ENCODE results near the gene TMCC2.
"Not testable (repeated sequence)": the region's sequence is repeated elsewhere in the genome, so short reads cannot be mapped to it uniquely, and the experiment has no call there.

TMCC2 gene

DNA sequence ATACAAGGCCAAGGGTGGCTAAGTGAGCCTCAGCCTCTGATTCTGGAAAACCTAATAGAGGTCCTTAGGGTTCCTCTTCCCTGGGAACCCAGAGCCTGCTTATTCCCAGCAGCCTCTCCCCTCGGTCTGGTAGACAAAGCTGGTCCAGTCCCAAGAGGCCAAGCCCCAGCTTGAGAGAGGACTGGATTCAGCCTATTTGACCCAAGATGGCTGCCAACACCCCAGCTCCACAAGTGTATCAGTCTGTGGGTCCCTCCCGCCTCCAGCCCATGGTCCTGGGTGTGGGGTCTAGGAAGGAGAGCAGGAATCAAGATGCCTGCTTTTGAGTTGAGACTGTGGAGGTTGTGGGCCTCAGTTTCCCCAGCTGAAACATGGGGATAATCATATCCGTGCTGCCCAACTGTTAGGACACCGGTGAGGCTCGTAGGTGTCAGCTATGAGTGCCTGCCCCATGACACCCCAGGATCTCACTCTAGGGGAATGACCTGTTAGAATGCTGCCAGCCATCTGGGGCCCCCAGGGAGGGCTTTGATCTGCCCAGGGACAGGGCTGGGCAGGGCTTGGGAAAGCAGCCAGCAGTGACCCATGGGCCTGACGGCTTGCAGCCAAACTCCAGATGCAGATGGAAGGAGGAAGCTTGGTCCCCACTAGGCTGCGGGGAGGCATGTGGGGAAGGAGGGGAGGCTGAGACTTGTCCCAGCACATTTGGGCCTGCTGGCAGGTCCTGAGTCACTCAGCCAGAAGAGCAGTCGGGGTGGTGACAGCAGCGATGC, 48.4 kb downstream of the TMCC2 start:
- peaks cover 18% of the 10 kb centered on the region for H3K4me1 Mint-ChIP-seq (ENCODE audit: low read depth)
- H3K4me3 Mint-ChIP-seq: no peak overlapping the region
- H3K27ac Mint-ChIP-seq: no peak overlapping the region

DNA sequence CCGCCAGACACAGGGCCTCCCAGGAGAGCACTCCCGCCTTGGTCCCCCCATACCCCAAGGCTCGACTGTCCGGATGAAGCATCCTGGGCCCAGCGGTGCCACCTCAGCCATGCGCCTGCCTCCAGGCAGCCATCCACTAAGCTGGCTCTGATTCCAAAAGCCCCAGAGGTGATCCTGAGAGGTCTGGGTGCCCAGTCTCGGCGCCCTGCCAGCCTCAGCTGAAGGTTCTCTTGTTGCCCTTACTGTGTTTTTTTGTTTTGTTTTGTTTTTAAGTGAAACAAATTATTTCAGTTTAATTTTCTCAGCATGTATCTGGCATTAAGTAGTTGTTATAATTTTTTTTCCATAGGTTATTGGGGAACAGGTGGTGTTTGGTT, 48.9 kb downstream of the TMCC2 start:
- Mint-ChIP-seq H3K36me3 (ENCODE audit: low read depth) (peaks cover 28% of the 10 kb centered on the region), H3K4me1 (ENCODE audit: low read depth) (peaks cover 18% of the 10 kb centered on the region), H3K27ac (no peak overlapping the region), H3K4me3 (no peak overlapping the region), H3K27me3 (peaks cover 9% of the 10 kb centered on the region), H3K9me3 (no peaks in the 10 kb centered on the region)
- intact Hi-C loops (cut with micrococcal nuclease): no loop called here

More for the DNA sequence above, 48.4 kb downstream of the TMCC2 start:
- intact Hi-C loops (cut with micrococcal nuclease): no loop called here
- no peaks in the 10 kb centered on the region for H3K9me3 Mint-ChIP-seq
- peaks cover 34% of the 10 kb centered on the region for H3K36me3 Mint-ChIP-seq (ENCODE audit: low read depth)
- peaks cover 9% of the 10 kb centered on the region for H3K27me3 Mint-ChIP-seq

DNA sequence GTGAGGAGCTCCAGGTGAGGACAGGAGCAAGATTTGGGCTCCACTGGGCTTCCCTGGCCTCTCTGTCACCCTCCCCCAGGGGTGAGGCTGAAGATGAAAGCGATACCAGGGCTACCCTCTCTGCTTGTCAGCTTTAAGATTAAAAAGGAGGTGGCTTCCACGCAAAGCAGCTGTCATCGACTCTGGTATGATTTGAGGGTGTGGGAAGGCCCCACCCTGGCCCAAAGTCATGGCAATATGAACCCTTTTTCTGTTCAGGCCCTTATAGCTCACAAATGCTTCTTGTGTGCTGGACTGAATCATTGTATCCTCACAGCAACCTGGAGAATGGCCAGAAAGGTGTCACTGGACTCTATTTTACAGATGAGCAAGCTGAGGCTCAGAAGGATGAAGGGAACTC, 52.2 kb downstream of the TMCC2 start:
- H3K4me3 Mint-ChIP-seq: no peak overlapping the region
- no peak overlapping the region for H3K27ac Mint-ChIP-seq
- intact Hi-C loops (cut with micrococcal nuclease): no loop called here
- peaks cover 11% of the 10 kb centered on the region for H3K27me3 Mint-ChIP-seq
- H3K36me3 Mint-ChIP-seq (ENCODE audit: low read depth): no peaks in the 10 kb centered on the region
- no peaks in the 10 kb centered on the region for H3K9me3 Mint-ChIP-seq
- peaks cover 47% of the 10 kb centered on the region for H3K4me1 Mint-ChIP-seq (ENCODE audit: low read depth)

DNA sequence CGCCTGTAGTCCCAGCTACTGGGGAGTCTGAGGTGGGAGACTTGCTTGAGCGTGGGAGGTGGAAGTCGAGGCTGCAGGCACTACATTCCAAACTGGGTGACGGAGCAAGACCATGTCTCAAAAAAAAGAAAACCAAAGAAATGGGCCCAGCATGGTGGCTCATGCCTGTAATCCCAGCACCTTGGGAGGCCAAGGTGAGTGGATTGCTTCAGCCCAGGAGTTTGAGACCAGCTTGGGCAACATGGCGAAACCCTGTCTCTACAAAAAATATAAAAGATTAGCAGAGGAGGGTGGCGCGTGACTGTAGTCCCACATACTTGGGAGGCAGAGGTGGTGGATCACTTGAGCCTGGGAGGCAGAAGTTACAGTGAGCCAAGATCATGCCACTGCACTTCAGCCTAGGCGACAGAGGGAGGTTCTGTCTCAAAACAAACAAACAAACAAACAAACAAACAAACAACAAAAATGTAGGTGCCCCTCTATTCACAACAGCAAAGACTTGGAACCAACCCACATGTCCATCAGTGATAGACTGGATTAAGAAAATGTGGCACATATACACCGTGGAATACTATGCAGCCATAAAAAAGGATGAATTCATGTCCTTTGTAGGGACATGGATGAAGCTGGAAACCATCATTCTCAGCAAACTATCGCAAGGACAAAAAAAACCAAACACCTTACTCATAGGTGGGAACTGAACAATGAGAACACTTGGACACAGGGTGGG, 53.1 kb downstream of the TMCC2 start:
- H3K36me3 Mint-ChIP-seq (ENCODE audit: low read depth); H3K9me3 Mint-ChIP-seq; H3K27ac Mint-ChIP-seq; H3K4me3 Mint-ChIP-seq; intact Hi-C loops (cut with micrococcal nuclease): not testable (repeated sequence)
- Mint-ChIP-seq H3K27me3 (peaks cover 11% of the 10 kb centered on the region), H3K4me1 (ENCODE audit: low read depth) (peaks cover 56% of the 10 kb centered on the region)

DNA sequence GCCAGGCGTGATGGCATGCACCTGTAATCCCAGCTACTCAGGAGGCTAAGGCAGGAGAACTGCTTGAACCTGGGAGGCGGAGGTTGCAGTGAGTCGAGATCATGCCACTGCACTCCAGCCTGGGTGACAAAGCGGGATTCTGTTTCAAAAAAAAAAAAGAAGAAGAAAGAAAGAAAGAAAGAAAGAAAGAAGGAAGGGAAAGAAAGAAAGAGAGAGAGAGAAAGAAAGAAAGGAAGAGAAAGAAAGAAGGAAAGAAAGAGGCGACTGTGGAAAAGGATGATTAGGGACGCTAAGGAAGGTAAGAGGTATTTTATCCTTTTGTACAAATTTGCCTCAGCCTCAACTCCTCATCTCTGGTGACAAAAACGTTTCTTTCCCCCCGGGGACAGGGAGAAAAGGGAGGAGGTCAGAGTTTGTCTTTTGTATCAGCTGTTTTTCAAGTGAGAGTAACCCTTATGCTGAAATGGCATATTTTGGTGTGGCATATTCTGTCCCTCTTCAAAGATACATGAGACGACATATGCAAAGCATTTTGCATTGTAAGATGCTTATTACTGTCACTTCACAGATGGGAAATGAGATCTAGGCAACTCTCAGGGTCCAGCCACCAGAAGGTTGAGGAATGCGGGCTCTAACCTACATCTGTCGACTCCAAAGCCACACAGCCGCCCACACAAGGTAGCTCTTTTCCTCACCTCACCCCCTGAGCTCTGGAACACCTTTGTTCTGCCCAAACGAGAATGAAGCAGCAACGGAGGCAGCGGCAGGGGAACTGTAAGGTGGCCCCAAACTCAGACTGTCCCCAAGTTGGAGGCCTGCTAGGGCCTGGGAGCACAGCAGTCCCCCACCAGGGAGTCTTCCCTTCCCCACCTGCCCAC, 55.8 kb downstream of the TMCC2 start:
- Mint-ChIP-seq H3K4me3 (no peak overlapping the region), H3K27ac (peak overlapping the region; percentile 92)
- intact Hi-C loops (cut with micrococcal nuclease): no loop called here

DNA sequence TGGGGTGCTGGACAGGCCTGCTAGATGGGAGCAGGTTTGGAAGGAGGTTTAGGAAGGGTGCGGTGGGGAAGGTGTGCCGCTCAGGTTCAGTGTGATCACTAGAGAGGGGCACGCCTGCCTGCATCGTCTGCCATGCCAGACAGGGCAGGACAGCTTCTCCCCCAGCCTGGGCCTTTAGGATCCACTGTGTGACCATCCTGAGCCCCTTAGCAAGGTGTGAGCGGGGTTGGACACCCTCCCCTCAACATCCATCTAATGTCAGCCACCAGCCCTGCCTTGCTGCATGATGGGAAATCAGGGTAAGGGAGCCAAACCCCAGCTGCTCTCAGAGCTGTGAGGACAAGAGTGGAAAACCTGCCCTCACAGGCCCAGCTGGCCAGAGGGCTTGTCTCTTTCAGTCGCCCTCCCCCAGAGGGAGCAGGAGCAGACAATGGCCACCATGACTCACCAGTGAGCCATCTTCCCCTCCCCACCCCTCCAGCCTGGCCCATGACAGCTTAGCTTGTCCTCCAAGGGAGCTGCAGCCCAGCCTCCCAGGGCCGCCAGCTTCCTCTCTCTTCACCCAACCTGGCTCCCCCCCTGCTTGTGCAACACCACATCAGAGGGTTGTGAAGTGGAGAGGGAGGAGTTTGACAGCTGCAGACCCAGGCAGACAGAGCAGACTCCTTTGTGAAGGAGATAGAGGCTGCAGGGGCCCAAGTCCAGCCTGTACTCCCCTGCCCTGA, 56.8 kb downstream of the TMCC2 start:
- no peaks in the 10 kb centered on the region for H3K36me3 Mint-ChIP-seq (ENCODE audit: low read depth)
- intact Hi-C loops (cut with micrococcal nuclease): loop anchor here (5.0 kb wide), 1 partner anchor 38 kb away; the partner anchor contains the start of gene NUAK2
- no peak overlapping the region for H3K4me3 Mint-ChIP-seq
- H3K9me3 Mint-ChIP-seq: no peaks in the 10 kb centered on the region
- H3K27me3 Mint-ChIP-seq: peaks cover 2% of the 10 kb centered on the region
- peak overlapping the region; percentile 92 for H3K27ac Mint-ChIP-seq
- H3K4me1 Mint-ChIP-seq (ENCODE audit: low read depth): peaks cover 73% of the 10 kb centered on the region

More for the DNA sequence above, 55.8 kb downstream of the TMCC2 start:
- Mint-ChIP-seq H3K4me1 (ENCODE audit: low read depth) (peaks cover 74% of the 10 kb centered on the region), H3K36me3 (ENCODE audit: low read depth) (no peaks in the 10 kb centered on the region), H3K27me3 (peaks cover 3% of the 10 kb centered on the region), H3K9me3 (no peaks in the 10 kb centered on the region)

DNA sequence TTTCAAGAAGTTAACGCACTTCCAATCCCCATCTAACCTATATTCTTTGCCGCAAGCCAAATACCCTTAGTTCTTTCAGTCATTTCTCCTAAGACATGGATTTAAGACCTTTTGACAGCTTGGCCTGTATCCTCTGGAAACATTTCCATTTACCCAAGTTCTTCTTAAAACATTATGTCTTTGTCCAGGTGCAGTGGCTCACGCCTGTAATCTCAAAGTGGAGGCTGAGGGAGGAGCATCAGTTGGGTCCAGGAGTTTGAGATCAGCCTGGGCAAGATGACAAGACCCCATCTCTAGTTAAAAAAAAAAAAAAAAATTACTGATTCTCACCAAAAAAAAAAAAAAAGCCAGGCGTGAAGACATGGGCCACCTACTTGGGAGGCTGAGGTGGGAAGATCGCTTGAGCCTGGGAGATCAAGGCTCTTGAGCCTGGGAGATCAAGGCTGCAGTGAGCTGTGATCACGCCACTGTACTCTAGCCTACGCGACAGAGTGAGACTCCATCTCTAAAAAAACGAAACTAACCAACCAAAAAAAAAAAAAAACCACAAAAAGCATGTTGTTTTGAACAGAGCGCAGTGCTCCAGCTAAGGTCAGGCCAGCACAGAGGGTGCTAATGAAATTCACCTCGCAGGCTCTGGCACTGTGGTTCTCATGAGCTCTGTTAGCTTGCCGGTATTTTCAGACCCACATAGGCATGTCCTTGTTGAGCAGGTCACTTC, 57.8 kb downstream of the TMCC2 start:
- intact Hi-C loops (cut with micrococcal nuclease): loop anchor here (5.0 kb wide), 1 partner anchor 37 kb away; the partner anchor contains the start of gene NUAK2
- no peaks in the 10 kb centered on the region for H3K9me3 Mint-ChIP-seq

DNA sequence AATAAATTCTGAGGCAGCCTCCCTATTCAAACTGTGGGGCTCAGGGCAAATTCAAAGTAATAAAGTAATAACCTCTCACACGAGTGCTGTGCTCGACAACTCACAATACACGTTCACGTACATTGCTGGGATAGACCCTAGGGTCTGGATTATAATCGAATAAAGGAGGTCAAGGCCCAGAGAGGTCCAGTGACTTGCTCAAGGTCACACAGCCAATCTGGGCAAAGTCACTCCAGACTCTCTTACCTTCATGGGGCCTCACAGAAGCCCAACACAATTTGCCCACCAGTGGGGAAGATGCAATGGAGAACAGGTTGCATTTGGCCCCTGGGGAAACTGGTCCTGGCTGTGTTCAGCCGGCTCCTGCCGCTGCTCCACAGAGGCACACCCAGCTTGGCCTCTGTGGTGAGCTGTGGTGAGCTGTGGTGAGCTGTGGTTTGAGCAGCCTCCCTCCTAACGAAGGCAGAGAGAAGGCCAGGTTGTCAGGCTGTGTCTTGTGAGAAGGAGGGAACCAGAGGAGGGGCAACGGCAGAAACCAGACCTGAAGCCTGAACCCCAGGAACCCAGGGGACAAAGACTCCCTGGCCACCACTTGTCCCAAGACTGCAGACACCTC, 58.7 kb downstream of the TMCC2 start:
- no peaks in the 10 kb centered on the region for H3K9me3 Mint-ChIP-seq
- H3K27ac Mint-ChIP-seq: peak overlapping the region; percentile 92
- H3K36me3 Mint-ChIP-seq (ENCODE audit: low read depth): no peaks in the 10 kb centered on the region
- intact Hi-C loops (cut with micrococcal nuclease): loop anchor here (5.0 kb wide), 1 partner anchor 36 kb away; the partner anchor contains the start of gene NUAK2
- H3K4me1 Mint-ChIP-seq (ENCODE audit: low read depth): peaks cover 77% of the 10 kb centered on the region
- H3K27me3 Mint-ChIP-seq: peaks cover 2% of the 10 kb centered on the region
- H3K4me3 Mint-ChIP-seq: no peak overlapping the region

More for the DNA sequence above, 57.8 kb downstream of the TMCC2 start:
- peaks cover 2% of the 10 kb centered on the region for H3K27me3 Mint-ChIP-seq
- peaks cover 77% of the 10 kb centered on the region for H3K4me1 Mint-ChIP-seq (ENCODE audit: low read depth)
- no peaks in the 10 kb centered on the region for H3K36me3 Mint-ChIP-seq (ENCODE audit: low read depth)
- H3K4me3 Mint-ChIP-seq: peak overlapping the region; percentile 60
- peak overlapping the region; percentile 92 for H3K27ac Mint-ChIP-seq

DNA sequence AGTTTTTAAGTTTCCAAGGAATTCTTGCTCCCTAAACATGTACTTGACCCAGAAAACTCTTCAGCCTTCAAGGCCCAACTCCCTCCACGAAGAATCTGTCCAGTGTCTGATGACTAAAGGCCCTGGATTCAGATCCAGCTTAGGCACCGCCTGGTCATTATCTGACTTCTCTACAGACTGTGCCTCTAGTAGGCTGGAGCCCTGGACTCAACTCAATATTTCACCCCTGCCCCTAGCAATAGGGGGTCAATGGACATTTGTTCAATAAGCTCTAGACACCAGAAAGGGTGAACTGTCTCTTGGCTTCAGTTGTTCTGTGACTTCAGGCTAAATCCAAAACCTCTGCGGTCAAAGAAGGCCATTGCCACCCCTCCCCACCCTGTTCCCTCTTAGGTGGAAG, 59.3 kb downstream of the TMCC2 start:
- H3K27me3 Mint-ChIP-seq: peaks cover 2% of the 10 kb centered on the region
- no peaks in the 10 kb centered on the region for H3K9me3 Mint-ChIP-seq
- H3K27ac Mint-ChIP-seq: peak overlapping the region; percentile 92
- intact Hi-C loops (cut with micrococcal nuclease): loop anchor here (5.0 kb wide), 1 partner anchor 35 kb away; the partner anchor contains the start of gene NUAK2
- peaks cover 77% of the 10 kb centered on the region for H3K4me1 Mint-ChIP-seq (ENCODE audit: low read depth)
- H3K36me3 Mint-ChIP-seq (ENCODE audit: low read depth): no peaks in the 10 kb centered on the region
- H3K4me3 Mint-ChIP-seq: no peak overlapping the region

DNA sequence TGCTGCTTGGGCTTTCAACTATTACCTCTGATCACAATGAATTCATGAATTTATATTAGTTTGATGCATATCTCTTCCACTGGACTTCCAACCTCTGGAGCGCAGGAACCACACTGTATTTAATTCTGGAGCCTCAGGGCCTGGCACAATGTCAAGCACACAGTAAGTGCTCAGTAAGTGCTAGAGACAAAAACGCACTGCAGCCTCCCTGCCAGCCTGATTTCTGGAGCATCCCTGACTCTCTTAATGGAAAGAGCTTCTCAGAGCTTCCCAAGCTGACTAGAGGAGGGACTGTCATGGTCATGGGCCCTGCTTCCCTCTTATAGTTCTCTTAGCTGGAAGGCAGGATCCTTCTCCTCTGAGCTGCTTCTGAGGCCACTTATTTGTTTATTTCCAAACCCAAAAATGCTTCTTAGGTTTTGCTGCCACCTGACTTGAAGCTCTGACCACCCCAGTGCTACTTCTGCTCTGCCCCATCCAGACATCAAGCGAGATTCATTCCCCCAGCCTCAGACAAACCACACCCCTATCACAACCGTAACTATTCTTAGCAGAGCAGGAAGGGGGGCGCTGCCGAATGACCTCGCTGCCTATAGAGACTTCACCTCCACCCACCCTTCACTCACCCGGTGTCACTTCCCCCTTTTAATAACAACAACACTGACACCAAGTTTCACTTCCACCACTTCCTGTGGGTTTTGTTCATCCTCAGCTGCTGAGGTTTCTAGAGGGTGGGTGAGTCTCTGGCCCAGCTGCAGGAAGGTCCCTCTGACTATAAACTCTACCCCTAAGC, 60.2 kb downstream of the TMCC2 start:
- Mint-ChIP-seq H3K27ac (peak overlapping the region; percentile 92), H3K27me3 (no peaks in the 10 kb centered on the region), H3K4me1 (ENCODE audit: low read depth) (peaks cover 73% of the 10 kb centered on the region), H3K36me3 (ENCODE audit: low read depth) (no peaks in the 10 kb centered on the region), H3K4me3 (peak overlapping the region; percentile 14), H3K9me3 (no peaks in the 10 kb centered on the region)
- intact Hi-C loops (cut with micrococcal nuclease): loop anchor here (5.0 kb wide), 1 partner anchor 34 kb away; the partner anchor contains the start of gene NUAK2

DNA sequence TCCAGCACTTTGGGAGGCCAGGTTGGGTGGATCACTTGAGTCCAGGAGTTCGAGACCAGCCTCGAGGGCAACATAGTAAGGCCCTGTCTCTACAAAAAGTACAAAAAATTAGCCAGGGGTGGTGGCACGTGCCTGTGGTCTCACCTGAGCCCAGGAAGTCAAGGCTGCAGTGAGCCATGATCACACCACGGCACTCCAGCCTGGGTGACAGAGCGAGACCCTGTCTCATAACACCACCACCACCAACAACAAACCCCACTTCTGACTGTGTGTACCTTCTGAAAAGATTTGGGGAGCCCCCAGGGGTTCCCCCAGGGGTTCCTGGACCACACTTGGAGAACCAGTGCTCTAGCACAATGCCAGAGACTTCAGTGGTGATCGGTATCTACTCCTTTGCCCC, 63.9 kb downstream of the TMCC2 start:
- Mint-ChIP-seq H3K4me3 (no peak overlapping the region), H3K27ac (no peak overlapping the region), H3K27me3 (peaks cover 7% of the 10 kb centered on the region), H3K4me1 (ENCODE audit: low read depth) (peaks cover 61% of the 10 kb centered on the region), H3K36me3 (ENCODE audit: low read depth) (no peaks in the 10 kb centered on the region), H3K9me3 (no peaks in the 10 kb centered on the region)
- intact Hi-C loops (cut with micrococcal nuclease): no loop called here

Data from dendritic cell treated with granulocyte-macrophage colony-stimulating factor and Interleukin-4, amounts not matched to agents 40 ng/mL and 50 ng/mL, for 4 days (primary cell).